NB4 (cell line): ENCODE data around the gene CHMP1A.

ENCODE experiments used
- MYC ChIP-seq: IDR thresholded peaks from 2 replicates; pipeline ENCODE4 v1.6.1; 2011; ENCODE audit warnings: low read depth, low read length
- POLR2A ChIP-seq: IDR thresholded peaks from 2 replicates; pipeline ENCODE4 v1.6.1; 2011; ENCODE audit warnings: mild to moderate bottlenecking; ENCODE audit not compliant: insufficient read length; ENCODE audit errors: extremely low read depth
- TF ChIP-seq, protein P1 (sequence below): IDR thresholded peaks from one replicate; pipeline ENCODE4 v1.5.1; 2012; ENCODE audit warnings: low read depth, low read length
- TF ChIP-seq, protein P2 (sequence below): IDR thresholded peaks from 2 replicates; pipeline ENCODE4 v1.6.1; 2011; ENCODE audit warnings: low read depth, low read length

DNA sequence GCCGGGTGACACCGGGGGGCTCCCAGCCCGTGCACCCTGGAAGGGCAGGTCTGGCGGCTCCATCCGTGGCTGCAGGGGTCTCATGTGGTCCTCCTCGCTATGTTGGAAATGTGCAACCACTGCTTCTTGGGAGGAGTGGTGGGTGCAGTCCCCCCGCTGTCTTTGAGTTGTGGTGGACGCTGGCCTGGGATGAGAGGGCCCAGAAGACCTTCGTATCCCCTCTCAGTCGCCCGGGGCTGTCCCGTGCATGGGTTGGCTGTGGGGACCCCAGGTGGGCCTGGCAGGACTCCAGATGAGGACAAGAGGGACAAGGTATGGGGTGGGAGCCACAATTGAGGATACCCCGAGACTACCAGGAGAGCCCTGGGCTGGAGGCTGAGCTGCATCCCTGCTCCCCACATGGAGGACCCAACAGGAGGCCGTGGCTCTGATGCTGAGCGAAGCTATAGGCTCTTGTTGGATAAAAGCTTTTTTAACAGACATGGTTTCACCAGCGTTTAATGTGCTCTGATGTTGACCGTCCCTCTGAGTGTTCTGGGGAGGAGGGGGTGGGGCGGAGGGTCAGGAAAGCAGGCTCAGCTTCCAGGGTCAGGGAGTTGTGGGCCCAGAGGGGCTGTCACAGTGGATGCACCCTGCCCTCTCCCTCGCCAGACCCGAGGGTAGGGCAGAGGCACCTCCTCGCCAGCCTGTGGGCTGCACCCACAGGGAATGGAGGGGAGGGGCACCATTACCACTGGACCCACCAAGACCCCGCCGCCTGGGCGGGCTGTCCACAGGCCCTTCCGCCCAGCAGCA lies 38.6 kb upstream of the CHMP1A start:
- TF ChIP-seq, protein P1, sequence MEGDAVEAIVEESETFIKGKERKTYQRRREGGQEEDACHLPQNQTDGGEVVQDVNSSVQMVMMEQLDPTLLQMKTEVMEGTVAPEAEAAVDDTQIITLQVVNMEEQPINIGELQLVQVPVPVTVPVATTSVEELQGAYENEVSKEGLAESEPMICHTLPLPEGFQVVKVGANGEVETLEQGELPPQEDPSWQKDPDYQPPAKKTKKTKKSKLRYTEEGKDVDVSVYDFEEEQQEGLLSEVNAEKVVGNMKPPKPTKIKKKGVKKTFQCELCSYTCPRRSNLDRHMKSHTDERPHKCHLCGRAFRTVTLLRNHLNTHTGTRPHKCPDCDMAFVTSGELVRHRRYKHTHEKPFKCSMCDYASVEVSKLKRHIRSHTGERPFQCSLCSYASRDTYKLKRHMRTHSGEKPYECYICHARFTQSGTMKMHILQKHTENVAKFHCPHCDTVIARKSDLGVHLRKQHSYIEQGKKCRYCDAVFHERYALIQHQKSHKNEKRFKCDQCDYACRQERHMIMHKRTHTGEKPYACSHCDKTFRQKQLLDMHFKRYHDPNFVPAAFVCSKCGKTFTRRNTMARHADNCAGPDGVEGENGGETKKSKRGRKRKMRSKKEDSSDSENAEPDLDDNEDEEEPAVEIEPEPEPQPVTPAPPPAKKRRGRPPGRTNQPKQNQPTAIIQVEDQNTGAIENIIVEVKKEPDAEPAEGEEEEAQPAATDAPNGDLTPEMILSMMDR = no peak
- no peak for TF ChIP-seq POLR2A
- TF ChIP-seq MYC = no peak
- TF ChIP-seq, protein P2, sequence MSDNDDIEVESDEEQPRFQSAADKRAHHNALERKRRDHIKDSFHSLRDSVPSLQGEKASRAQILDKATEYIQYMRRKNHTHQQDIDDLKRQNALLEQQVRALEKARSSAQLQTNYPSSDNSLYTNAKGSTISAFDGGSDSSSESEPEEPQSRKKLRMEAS = no peak
